GM12891 (cell line): ENCODE results near the gene DNM3.

Experiments
- DNase-seq: peaks from one replicate; pipeline ENCODE4 v3.0.0; 2011; ENCODE audit warnings: low spot score; ENCODE audit not compliant: insufficient read length
- FAIRE-seq: peaks from 2 replicates; lab custom pipeline; 2011; peaks lifted over from hg19 to GRCh38; lab: Jason Lieb, UNC
- PAX5 ChIP-seq: IDR thresholded peaks from 2 replicates; pipeline ENCODE4 v1.6.1; 2011; ENCODE audit warnings: low read length, moderate library complexity, mild to moderate bottlenecking; ENCODE audit not compliant: insufficient read depth, severe bottlenecking
- POLR2A ChIP-seq: IDR thresholded peaks from 2 replicates; pipeline ENCODE4 v1.6.1; 2011; ENCODE audit warnings: low read depth, low read length, control low read depth
- POLR2AphosphoS5 ChIP-seq: IDR thresholded peaks from 2 replicates; pipeline ENCODE4 v1.6.1; 2011; ENCODE audit warnings: low read depth, low read length, control low read depth
- POU2F2 ChIP-seq: IDR thresholded peaks from 2 replicates; pipeline ENCODE4 v1.6.1; 2011; ENCODE audit warnings: low read depth, mild to moderate bottlenecking, control low read depth, low read length, moderate library complexity
- SPI1 ChIP-seq: IDR thresholded peaks from 2 replicates; pipeline ENCODE4 v1.6.1; 2011; ENCODE audit warnings: low read depth, low read length, control low read depth
- TAF1 ChIP-seq: IDR thresholded peaks from 2 replicates; pipeline ENCODE4 v1.6.1; 2011; ENCODE audit warnings: low read depth, low read length, control low read depth

The DNM3 gene

GRCh38 chr1:172451002-172451443 lies 609.7 kb downstream of the DNM3 start:
- DNase-seq (no peak), FAIRE-seq (no peak)
- TF ChIP-seq PAX5 (no peak), POU2F2 (no peak), POLR2A (no peak), TAF1 (no peak), POLR2AphosphoS5 (no peak), SPI1 (no peak)

GRCh38 chr1:172452536-172453152 lies 611.3 kb downstream of the DNM3 start:
- DNase-seq (no peak), FAIRE-seq (no peak)
- TF ChIP-seq POU2F2 (no peak), POLR2A (no peak), PAX5 (no peak), POLR2AphosphoS5 (no peak), TAF1 (no peak), SPI1 (no peak)

GRCh38 chr1:172453153-172453545 lies 611.9 kb downstream of the DNM3 start:
- no peak for FAIRE-seq

GRCh38 chr1:172453607-172454006 lies 612.3 kb downstream of the DNM3 start:
- TF ChIP-seq POU2F2, result no peak
- TF ChIP-seq POLR2AphosphoS5, result no peak
- no peak for TF ChIP-seq TAF1
- no peak for TF ChIP-seq POLR2A
- TF ChIP-seq PAX5, result no peak
- TF ChIP-seq SPI1, result no peak
- DNase-seq (no peak), FAIRE-seq (no peak)

More at GRCh38 chr1:172453153-172453545, 611.9 kb downstream of the DNM3 start:
- no peak for TF ChIP-seq POU2F2
- TF ChIP-seq SPI1, result no peak
- TF ChIP-seq POLR2A, result no peak
- no peak for TF ChIP-seq PAX5
- TF ChIP-seq POLR2AphosphoS5, result no peak
- no peak for TF ChIP-seq TAF1
- no peak for DNase-seq

GRCh38 chr1:172455451-172455850 lies 614.2 kb downstream of the DNM3 start:
- DNase-seq (no peak), FAIRE-seq (no peak)
- TF ChIP-seq PAX5 (no peak), POLR2A (no peak), POLR2AphosphoS5 (no peak), TAF1 (no peak), POU2F2 (no peak), SPI1 (no peak)

DNA sequence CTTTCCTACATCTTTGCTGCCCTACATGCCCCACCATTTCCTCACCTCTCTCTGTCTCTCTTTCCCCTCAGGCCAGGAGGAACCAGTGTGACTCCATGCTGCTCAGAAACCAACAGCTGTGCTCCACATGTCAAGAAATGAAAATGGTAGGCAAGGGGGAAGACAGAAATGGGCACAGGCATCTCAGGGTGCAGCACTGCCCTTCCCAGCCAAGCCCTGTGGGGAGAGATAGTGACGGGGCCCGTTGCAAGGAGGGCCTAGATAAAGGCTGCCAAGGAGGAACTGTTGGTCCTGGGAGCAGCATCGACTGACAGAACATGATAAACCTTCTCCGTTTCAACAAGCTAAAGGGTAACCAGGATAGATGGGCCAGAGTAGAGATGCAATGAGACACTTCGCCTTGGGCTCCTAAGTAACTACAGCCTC lies 615.1 kb downstream of the DNM3 start:
- no peak for FAIRE-seq
- TF ChIP-seq POLR2AphosphoS5 (no peak), POU2F2 (no peak), TAF1 (no peak), PAX5 (no peak), SPI1 (no peak), POLR2A (no peak)
- no peak for DNase-seq

GRCh38 chr1:172457479-172458130 lies 616.3 kb downstream of the DNM3 start:
- FAIRE-seq, result no peak
- DNase-seq, result no peak
- no peak for TF ChIP-seq PAX5
- no peak for TF ChIP-seq POU2F2
- no peak for TF ChIP-seq TAF1
- TF ChIP-seq POLR2A, result no peak
- no peak for TF ChIP-seq POLR2AphosphoS5

GRCh38 chr1:172460177-172460576 lies 618.9 kb downstream of the DNM3 start:
- TF ChIP-seq POLR2AphosphoS5 (no peak), POLR2A (no peak), SPI1 (no peak)
- no peak for DNase-seq
- no peak for FAIRE-seq

GRCh38 chr1:172460887-172461315 lies 619.6 kb downstream of the DNM3 start:
- no peak for TF ChIP-seq POU2F2
- TF ChIP-seq POLR2AphosphoS5, result no peak
- no peak for TF ChIP-seq POLR2A
- TF ChIP-seq SPI1, result no peak
- no peak for TF ChIP-seq TAF1
- TF ChIP-seq PAX5, result no peak
- DNase-seq (no peak), FAIRE-seq (no peak)
